GM21528 (cell line): ENCODE results near the gene NR2C2AP.

Source experiments
- ATAC-seq: cut with Tn5 transposase; IDR thresholded peaks from one replicate; pipeline ENCODE4 v1.9.1; 2021; ENCODE audit warnings: mild to moderate bottlenecking, moderate library complexity; ENCODE audit not compliant: unreplicated experiment, low FRiP score

The NR2C2AP gene

DNA sequence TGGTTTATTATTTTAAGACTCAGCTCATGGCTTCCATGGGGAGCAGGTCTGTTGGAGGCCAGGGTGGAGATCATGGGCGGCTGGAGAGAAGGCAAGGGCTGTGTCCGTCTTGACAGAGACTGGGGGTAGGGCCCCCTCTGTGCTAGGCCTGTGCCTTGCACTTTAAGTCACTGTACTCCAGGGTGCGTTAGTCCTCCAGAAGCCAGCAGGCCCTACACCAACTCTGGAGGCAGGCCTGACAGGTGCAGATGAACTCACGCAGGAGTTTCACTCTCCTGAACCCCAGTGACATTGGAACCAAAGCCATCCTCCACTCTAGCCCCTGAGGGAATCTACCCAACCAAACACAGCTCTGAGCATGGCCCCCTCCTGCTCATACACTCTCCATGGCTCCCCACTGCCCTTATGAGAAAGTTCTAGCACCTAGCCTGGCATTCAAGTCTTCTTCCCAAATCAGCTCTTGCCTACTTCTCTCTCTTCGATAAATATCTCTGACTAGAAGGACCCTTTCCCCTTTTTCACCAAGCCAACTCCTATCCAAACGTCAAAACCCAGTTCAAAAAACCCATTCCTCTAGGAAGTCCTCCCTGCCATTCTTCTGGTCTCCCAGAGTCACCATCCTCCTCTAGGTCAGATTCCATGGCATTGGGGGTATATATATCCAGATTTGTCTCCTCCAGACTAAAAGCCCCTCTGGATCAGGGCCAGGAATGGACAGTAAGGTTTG is 48.3 kb downstream of the NR2C2AP start:
- ATAC-seq, result no peak

DNA sequence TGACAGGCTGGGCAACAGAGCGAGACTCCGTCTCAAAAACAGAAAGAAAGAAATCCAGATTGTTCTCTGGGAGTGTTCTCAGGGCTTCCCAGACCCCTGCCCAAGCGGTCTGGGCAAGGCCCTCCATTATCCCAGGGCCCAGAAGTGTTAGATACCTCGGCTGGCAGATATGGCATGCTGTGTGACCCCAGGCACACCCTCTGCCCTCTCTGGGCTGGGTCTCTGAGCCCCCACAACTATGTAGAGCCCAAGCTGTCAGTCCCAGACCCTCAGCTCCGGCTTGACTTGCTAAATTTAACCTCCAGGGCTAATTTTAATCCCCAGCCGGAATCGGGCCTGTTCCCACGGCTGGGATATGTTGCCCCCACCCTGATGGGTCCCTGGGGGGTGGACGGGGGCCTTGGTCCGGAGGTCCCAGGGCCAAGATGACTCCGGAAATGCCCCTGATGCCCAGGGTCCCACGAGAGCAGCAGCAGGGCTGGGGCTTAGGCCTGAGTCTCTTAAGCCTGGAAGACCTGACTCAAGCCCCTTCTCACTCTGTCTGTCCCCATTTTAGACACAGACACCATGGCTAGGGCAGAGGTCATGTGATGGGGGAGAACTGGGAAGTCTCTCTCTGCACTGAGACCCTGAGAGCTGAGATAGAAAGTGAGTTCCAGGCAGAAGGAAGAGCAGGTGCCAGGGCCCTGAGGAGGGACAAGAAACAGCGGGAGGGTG is 50.4 kb downstream of the NR2C2AP start:
- no peak for ATAC-seq

DNA sequence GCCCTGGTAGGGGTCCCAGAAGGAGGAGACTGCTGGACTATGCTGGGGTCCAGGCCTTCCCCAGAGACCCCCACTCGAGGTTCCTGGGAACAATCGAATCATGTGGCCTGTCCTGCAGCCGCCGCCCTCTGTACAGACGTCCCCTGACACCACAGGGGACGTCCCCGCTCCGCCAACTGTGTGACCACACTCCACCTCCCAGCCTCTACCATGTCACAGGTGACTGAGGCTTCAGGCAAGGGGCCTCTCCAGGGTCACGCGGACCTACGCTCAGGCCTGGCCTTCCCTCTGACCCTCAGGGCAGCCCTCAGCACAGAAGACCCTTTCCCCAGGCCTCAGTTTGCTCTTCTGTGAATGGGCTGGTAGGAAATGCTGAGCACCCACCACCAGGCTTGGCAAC is 51.8 kb downstream of the NR2C2AP start:
- ATAC-seq, result no peak
